Brain microvascular endothelial cell (primary cell): ENCODE data around the gene UBE2E2.

Experiments used
- DNase-seq: peaks from one replicate; pipeline ENCODE4 v3.0.0-alpha.2; 2020
- H3K27ac ChIP-seq: fragments of 250-450 bp; sonication (Bioruptor Pico); 2 replicates; pipeline ENCODE4 v1.5.1; 2020; ENCODE audit warnings: mild to moderate bottlenecking, moderate library complexity
- H3K27me3 ChIP-seq: fragments of 250-450 bp; sonication (Bioruptor Pico); replicated peaks from 2 replicates; pipeline ENCODE4 v1.5.1; 2020; ENCODE audit warnings: mild to moderate bottlenecking
- H3K36me3 ChIP-seq: fragments of 250-450 bp; sonication (Bioruptor Pico); replicated peaks from 2 replicates; pipeline ENCODE4 v1.5.1; 2020; ENCODE audit warnings: mild to moderate bottlenecking
- H3K4me3 ChIP-seq: 2 replicates; pipeline ENCODE4 v1.5.1; 2011; ENCODE audit warnings: low read depth, mild to moderate bottlenecking, control low read depth, low read length, moderate library complexity
- in situ Hi-C: cut with HindIII; loops from 2 replicates; pipeline ENCODE4 v1.10.0; 2017; ENCODE audit warnings: low sequenced_read_pairs, low pct_ligation_motif_present
- TF ChIP-seq, protein P1 (sequence below): IDR thresholded peaks from 2 replicates; pipeline ENCODE4 v1.5.1; 2011; ENCODE audit warnings: low read depth, mild to moderate bottlenecking, moderate library complexity, low read length, control low read depth, inconsistent platforms; ENCODE audit errors: missing control alignments

The UBE2E2 gene

DNA sequence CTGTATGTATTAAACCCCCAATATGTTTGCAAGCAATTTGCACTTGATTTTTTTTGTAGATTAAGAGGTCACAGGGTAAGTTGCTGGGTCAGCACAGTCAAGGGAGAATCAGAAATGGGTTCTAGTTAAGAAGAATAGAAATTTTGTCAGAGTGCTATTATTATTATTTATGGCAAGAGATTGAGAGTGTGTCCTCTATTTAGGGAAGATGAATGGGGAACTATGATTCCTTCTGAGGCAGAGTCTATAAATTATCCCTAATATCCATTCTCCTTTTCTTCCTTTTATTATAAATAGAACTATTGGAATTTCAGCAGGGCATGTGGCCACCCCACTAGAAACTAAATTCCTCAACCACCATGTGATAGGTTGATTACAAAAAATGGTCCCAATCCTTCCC, 392.7 kb downstream of the UBE2E2 start:
- in situ Hi-C loops, result no loop called here

DNA sequence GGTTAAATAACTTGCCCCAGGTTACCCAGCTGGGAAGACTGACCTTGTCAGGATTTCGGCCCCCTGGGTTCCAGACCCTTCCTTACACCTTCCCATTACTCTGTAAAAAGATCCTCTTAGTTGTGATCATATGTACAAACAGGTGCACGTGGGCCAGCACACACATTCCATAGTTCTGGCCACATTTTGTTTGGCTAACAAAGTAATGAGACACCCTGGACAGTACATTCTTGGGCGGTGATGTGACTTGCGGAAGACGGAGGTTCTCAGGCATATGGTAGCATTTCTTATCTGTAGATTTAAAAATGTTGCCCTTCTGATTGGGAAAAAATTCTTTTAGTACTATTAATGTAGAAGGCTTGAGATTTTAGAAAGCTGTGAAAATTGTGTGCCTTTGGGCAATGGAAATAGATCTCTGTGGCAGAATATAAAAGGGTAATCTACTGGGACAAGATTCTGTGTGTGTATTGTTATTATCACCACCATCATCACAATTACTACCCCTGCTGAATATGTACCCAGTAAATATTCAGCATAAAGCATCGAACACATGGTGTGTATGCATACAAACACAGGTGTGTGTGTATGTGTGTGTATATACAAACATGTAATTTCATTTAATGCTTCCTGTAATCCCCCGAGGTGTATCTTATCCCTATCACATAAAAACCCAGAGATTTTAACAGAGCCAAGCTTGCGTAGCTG, 397.2 kb downstream of the UBE2E2 start:
- H3K27me3 ChIP-seq, result no peaks in the 10 kb centered on the region
- in situ Hi-C loops, result no loop called here
- no peaks in the 10 kb centered on the region for H3K36me3 ChIP-seq
- H3K27ac ChIP-seq, result peak overlapping the region; percentile 72
- TF ChIP-seq, protein P1, sequence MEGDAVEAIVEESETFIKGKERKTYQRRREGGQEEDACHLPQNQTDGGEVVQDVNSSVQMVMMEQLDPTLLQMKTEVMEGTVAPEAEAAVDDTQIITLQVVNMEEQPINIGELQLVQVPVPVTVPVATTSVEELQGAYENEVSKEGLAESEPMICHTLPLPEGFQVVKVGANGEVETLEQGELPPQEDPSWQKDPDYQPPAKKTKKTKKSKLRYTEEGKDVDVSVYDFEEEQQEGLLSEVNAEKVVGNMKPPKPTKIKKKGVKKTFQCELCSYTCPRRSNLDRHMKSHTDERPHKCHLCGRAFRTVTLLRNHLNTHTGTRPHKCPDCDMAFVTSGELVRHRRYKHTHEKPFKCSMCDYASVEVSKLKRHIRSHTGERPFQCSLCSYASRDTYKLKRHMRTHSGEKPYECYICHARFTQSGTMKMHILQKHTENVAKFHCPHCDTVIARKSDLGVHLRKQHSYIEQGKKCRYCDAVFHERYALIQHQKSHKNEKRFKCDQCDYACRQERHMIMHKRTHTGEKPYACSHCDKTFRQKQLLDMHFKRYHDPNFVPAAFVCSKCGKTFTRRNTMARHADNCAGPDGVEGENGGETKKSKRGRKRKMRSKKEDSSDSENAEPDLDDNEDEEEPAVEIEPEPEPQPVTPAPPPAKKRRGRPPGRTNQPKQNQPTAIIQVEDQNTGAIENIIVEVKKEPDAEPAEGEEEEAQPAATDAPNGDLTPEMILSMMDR, result no peak
- no peak overlapping the region for H3K4me3 ChIP-seq
- peak; percentile 95 for DNase-seq

More for the DNA sequence above, 392.7 kb downstream of the UBE2E2 start:
- TF ChIP-seq, protein P1, result no peak
- Histone ChIP-seq H3K36me3 (no peaks in the 10 kb centered on the region), H3K27me3 (no peaks in the 10 kb centered on the region), H3K4me3 (no peak overlapping the region), H3K27ac (no peak overlapping the region)
- DNase-seq, result no peak

DNA sequence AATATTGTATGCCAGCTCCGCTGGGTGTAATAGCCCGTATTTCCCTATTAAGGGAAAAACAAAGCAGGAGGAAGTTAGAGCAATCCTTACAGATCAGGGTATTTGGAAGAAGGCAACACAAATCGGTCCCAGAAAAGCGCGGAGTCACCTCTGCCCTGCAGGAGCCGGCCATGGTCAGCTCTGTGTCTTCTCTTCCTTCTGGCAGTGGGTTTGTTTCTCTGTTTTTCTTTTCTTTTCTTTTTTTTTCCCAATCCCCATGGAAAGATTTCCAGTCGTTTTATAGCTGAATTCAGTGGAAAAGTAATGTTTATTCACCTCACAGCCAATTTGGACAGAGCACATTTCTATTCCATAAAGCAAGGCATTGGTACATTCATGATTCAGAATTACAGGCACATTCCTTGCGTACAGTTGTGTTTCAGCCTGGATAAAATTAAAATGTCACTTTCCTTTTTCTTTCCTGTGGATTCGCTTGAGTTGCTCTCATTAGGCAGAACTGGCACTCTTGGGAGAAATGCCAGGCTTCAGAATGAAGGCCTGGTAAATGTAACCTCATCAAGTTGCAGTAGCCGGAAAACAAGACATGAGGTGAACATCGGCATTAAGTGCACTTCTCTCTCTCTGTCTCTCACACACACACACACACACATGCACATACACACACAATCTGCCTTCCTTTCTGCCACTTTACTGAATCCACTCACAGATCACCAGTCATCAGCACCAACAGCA, 398.1 kb downstream of the UBE2E2 start:
- TF ChIP-seq, protein P1, result no peak
- no peak for DNase-seq
- no peak overlapping the region for H3K4me3 ChIP-seq
- H3K27ac ChIP-seq, result peak overlapping the region; percentile 72
- H3K27me3 ChIP-seq, result no peaks in the 10 kb centered on the region
- no peaks in the 10 kb centered on the region for H3K36me3 ChIP-seq
- in situ Hi-C loops, result no loop called here

DNA sequence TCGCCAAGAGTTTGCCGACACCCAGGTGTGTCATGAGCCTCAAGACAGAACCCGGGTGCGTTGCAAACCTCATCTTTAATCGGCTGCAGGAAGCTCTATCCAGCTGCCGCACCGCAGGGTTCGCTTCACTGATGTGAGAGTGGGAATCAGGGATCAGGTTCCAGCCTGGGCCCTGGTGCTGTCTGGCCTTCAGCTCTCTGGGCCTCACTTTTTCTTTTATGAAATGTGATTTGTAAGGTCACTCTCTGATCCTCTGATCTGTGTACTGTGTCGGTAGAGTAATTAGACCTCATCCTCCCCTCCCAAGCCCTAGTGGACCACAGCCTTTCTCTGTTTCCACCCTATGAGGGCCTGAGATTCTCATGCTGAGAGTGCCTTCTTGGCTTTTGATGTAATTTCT, 399.8 kb downstream of the UBE2E2 start:
- no peak for DNase-seq
- no peak overlapping the region for H3K27ac ChIP-seq
- in situ Hi-C loops, result no loop called here
- H3K27me3 ChIP-seq, result no peaks in the 10 kb centered on the region
- TF ChIP-seq, protein P1, result no peak
- H3K4me3 ChIP-seq, result no peak overlapping the region
- H3K36me3 ChIP-seq, result no peaks in the 10 kb centered on the region

DNA sequence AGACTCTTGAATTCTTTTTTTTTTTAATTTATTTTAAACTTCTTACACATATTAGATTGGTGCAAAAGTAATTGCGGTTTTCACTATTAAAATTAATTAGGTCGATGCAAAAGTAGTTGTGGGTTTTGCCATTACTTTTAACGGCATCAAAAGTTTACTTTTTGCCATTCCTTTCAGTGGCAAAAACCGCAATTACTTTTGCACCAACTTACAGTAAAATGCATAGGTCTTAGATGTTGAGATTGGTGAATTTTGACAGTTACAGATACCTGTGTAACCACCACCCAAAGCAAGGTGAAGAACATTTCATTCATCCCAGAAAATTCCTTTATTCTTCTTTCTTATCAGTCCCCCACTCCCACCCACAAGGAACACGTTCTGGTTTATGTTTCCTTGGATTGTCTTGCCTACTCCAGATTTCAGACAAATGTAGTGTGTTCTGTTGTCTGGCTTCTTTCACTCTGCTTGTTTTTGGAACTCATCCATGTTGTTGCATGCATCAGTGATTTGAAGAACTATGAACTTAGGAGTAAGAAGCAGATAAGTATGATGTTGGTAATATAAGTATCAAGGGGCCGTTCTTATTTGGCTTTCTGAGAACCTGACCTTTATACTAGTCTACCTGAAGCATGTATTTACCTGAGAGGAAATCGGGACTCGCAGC, 404.2 kb downstream of the UBE2E2 start:
- no peak overlapping the region for H3K27ac ChIP-seq
- no peaks in the 10 kb centered on the region for H3K36me3 ChIP-seq
- DNase-seq, result no peak
- H3K27me3 ChIP-seq, result no peaks in the 10 kb centered on the region
- in situ Hi-C loops, result no loop called here
- TF ChIP-seq, protein P1, result no peak
- no peak overlapping the region for H3K4me3 ChIP-seq
